ENCODE results near the gene NUDT9. TPM values are rescaled to one million over a fixed set of nuclear protein-coding genes. Genes with fewer than 3 reads are reported as not detected.
"Not testable (repeated sequence)": the region's sequence is repeated elsewhere in the genome, so short reads cannot be mapped to it uniquely, and the experiment has no call there.

NUDT9 gene
- total RNA-seq, 2 experiments from 2014 or later, result 15.0 to 16.4 TPM

GRCh38 chr4:87433342-87433741, 11.0 kb downstream of the NUDT9 start:
- ChIA-PET POLR2A (no interaction called here), CTCF (no interaction called here)

GRCh38 chr4:87442889-87443288, 20.5 kb downstream of the NUDT9 start:
- CTCF ChIA-PET, result no interaction called here
- POLR2A ChIA-PET, result no interaction called here

DNA sequence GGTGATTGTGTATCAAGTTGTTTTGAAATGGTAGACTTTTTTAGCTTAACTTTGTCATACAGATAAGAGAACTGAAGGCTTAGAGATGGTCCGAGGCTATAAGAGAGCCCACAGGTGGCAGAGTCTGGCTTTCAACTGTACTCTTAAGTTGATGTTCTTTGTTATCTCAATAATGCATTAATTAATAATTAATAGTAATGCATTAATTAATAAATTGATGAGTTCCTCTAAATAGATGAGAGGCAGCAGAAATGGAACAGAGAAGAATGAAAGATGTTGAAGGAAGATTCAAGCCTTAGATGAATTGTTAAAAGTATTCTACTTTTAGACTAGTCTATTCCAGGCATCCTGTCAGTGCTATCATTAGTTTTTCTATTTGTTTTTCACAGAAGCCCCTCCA, 22.4 kb downstream of the NUDT9 start:
- ChIA-PET POLR2A (no interaction called here), CTCF (no interaction called here)

DNA sequence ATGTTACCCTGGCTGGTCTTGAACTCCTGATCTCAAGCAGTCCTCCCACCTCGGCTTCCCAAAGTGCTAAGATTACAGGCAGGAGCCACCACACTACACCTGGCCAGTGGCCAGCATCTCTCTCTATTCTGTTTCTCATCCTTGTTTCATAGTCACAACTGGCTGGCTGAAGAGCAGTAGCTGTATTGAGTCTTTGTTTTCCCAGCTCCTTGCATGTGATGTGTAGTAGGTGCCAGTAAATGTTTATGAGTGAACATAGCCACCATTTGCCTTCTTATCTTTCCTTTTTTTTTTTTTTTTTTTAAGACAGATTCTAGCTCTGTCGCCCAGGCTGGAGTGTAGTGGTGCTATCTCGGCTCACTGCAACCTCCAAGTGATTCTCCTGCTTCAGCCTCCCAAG, 23.6 kb downstream of the NUDT9 start:
- ChIA-PET CTCF (no interaction called here), POLR2A (no interaction called here)

- POLR2A ChIA-PET, CTCF ChIA-PET: not testable (repeated sequence)
These were observed 24.0 kb downstream of the NUDT9 start for GRCh38 chr4:87446375-87446774.

GRCh38 chr4:87451537-87451936, 29.2 kb downstream of the NUDT9 start:
- ChIA-PET CTCF (no interaction called here), POLR2A (no interaction called here)

- ChIA-PET POLR2A (no interaction called here), CTCF (no interaction called here)
These were observed 36.5 kb downstream of the NUDT9 start for GRCh38 chr4:87458913-87459312.

GRCh38 chr4:87461281-87461700, 38.9 kb downstream of the NUDT9 start:
- POLR2A ChIA-PET, result no interaction called here
- CTCF ChIA-PET, result no interaction called here

GRCh38 chr4:87462102-87462501, 39.7 kb downstream of the NUDT9 start:
- CTCF ChIA-PET, result interaction anchor here (0.7 kb wide), 1 partner anchor 105 kb away, joined by 3 read pairs; no protein-coding TSS in a partner anchor
- POLR2A ChIA-PET, result no interaction called here

DNA sequence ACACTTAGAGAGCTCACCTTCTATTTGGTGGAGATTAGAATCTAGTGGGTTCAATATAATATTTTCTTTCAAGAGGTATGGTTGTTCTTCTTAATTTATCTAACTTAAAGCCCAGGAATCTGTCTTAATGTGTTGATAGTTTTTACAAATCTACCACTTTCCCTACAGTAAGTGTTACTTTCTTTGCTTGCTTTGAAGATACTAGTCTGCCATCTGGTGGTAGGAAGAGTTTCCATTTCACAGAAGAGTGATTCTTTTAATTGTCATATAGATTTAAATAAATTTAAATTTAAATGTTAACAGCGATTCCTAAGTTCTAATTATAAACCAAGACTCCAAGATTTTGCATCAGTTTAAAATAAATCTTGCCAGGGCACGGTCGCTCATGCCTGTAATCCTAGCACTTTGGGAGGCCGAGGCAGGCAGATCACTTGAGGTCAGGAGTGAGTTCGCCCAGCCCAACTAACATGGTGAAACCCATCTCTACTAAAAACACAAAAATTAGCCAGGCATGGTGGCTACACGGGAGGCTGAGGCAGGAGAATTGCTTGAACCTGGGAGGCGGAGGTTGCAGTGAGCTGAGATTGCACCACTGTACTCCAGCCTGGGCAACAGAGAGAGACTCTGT, 43.5 kb downstream of the NUDT9 start:
- ChIA-PET POLR2A (no interaction called here), CTCF (interaction anchor here (0.8 to 1.7 kb wide), 3 partner anchors 9 to 96 kb away, joined by 3 to 5 read pairs (median 3); partner anchors contain the start of gene HSD17B11)

DNA sequence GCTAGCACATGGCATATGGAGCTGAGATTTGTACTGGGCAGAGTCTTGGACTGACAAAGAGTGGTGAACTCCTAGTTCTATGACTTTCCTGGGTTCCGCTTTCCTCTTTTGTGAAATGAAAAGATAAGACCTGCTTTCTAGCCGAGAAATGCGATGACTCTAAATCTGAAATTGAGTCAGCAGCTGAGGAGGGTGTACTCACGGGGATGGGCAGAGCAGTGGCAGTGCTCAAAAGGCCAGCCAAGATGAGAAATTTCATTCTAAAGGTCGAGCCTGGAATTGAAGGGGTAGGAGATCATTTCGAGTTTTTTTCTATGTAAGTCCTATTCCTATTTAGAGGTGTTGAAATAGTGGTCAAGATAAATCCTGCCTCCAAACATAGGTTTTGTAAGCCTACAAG, 47.0 kb downstream of the NUDT9 start:
- POLR2A ChIA-PET, result no interaction called here
- CTCF ChIA-PET, result interaction anchor here (1.0 to 1.2 kb wide), 3 partner anchors 10 to 94 kb away, joined by 4 to 5 read pairs (median 4); no protein-coding TSS in a partner anchor

GRCh38 chr4:87476934-87477333, 54.6 kb downstream of the NUDT9 start:
- ChIA-PET CTCF (no interaction called here), POLR2A (no interaction called here)

DNA sequence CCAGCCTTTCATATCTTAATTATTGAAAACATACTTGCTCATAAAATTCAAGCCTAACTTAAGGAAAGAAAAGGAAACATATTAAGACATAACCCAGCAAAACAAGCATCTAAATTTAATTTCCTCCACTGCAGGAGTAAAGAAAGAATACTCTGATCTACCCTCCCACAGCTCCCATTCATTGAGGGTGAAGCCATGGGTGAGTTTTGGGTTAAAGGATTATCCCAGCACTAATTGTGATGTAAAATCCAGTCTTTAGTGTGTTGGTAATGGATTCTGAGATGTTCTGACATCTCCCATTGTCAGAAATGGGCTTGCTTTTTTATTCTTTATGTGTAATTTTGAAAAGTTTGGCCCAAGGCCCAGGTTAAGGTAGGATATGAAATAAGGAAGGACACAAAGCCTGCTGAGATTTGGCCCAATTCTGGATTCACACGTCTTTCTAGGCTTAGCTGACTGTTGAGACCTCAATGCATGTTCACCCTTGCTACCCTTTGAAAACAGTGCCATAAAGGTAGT, 56.4 kb downstream of the NUDT9 start:
- POLR2A ChIA-PET, result no interaction called here
- CTCF ChIA-PET, result interaction anchor here (0.6 kb wide), 1 partner anchor 1463 kb away, joined by 3 read pairs; no protein-coding TSS in a partner anchor

DNA sequence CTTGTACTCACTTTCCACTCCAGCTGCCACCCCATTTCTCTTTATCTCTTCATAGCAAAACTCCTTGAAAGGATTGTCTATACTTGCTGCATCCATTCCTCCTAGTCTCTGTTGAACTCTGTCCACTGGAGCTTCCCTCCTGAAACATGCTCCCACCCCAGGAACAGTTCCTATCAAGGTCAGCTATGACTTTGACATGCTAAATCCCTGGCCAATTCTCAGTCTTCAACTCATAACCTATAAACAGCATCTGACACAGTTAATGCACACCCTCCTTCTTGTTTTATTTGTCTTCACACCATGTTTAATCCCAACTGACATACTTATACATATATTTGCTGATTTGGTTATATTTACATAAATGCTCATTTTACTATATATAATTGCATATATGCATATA, 59.0 kb downstream of the NUDT9 start:
- ChIA-PET CTCF (no interaction called here), POLR2A (no interaction called here)

DNA sequence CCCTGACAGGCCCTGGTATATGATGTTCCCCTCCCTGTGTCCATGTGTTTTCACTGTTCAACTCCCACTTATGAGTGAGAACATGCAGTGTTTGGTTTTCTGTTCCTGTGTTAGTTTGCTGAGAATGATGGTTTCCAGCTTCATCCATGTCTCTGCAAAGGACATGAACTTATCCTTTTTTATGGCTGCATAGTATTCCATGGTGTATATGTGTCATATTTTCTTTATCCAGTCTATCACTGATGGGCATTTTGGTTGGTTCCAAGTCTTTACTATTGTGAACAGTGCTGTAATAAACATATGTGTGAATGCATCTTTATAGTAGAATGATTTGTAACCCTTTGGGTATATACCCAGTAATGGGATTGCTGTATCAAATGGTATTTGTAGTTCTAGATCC, 60.9 kb downstream of the NUDT9 start:
- POLR2A ChIA-PET, CTCF ChIA-PET: not testable (repeated sequence)

GRCh38 chr4:87488666-87489065, 66.3 kb downstream of the NUDT9 start:
- CTCF ChIA-PET, result interaction anchor here (1.4 kb wide), 1 partner anchor 9 kb away, joined by 3 read pairs; no protein-coding TSS in a partner anchor
- POLR2A ChIA-PET, result not testable (repeated sequence)

DNA sequence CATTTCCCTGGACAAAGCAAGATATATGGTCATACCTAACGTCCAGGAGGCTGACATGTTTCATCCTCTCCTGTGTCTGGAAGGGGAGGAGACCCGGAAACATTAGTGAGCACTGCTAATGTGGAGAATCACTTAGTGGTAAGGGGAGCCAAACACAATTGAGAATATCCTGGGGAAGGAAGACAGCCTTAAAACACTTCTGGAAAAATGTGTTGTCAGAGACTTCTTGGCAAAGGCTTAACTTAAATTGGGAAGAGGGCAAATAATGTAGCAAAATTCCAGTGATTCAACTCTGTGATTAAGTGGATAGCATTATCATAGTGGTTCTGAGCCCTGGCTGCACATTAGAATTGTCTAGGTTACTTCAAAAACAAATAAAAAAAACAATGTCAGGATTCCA, 67.3 kb downstream of the NUDT9 start:
- ChIA-PET CTCF (no interaction called here), POLR2A (no interaction called here)

- CTCF ChIA-PET, result no interaction called here
- POLR2A ChIA-PET, result no interaction called here
These were observed 68.4 kb downstream of the NUDT9 start for GRCh38 chr4:87490664-87491369.

- POLR2A ChIA-PET, result no interaction called here
- CTCF ChIA-PET, result no interaction called here
These were observed 69.1 kb downstream of the NUDT9 start for GRCh38 chr4:87491436-87491835.

DNA sequence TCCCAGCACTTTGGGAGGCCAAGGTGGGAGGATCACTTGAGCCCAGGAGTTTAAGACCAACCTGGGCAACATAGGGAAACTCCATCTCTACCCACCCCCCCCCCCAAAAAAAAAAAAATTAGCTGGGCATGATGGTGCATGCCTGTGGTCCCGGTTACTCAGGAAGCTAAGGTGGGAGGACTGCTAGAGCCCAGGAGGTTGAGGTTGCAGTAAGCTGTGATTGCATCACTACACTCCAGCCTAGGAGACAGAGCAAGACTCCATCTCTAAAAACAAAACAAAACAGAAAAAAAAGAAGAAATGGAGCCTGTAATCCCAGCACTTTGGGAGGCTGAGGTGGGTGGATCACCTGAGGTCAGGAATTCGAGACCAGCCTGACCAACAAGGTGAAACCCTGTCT, 69.5 kb downstream of the NUDT9 start:
- POLR2A ChIA-PET, CTCF ChIA-PET: not testable (repeated sequence)

GRCh38 chr4:87493115-87493514, 70.7 kb downstream of the NUDT9 start:
- POLR2A ChIA-PET, result no interaction called here
- CTCF ChIA-PET, result no interaction called here

All from activated CD8-positive, alpha-beta memory T cell treated with anti-CD3 and anti-CD28 coated beads for 36 hours (primary cell).